ENCODE data around the gene BCL10. TPM values are rescaled to one million over a fixed set of nuclear protein-coding genes. Genes with fewer than 3 reads are reported as not detected.

Gene BCL10
- total RNA-seq, 1 donor from 2014 or later, result 36.4 TPM

- no peaks in the 10 kb centered on the region for H3K79me2 ChIP-seq (ENCODE audit: insufficient read depth, low read length)
- H2AFZ ChIP-seq (ENCODE audit: low read depth, low read length), result no peak overlapping the region
- H3K4me1 Mint-ChIP-seq (ENCODE audit: low read depth, unreplicated experiment), result peaks cover 5% of the 10 kb centered on the region
- H3K27me3 ChIP-seq (ENCODE audit: insufficient read depth, low read length), result no peaks in the 10 kb centered on the region
- H3K4me3 ChIP-seq (ENCODE audit: insufficient read depth, low read depth, low read length), result no peak overlapping the region
- H3K36me3 Mint-ChIP-seq (ENCODE audit: low read depth, unreplicated experiment), result no peaks in the 10 kb centered on the region
- no peak overlapping the region for H3K4me3 Mint-ChIP-seq (ENCODE audit: unreplicated experiment)
- peaks cover 6% of the 10 kb centered on the region for H3K27me3 Mint-ChIP-seq (ENCODE audit: low read depth, unreplicated experiment)
- no peaks in the 10 kb centered on the region for H3K9me3 Mint-ChIP-seq (ENCODE audit: unreplicated experiment)
- H3K4me1 ChIP-seq (ENCODE audit: insufficient read depth, low read length), result peaks cover 9% of the 10 kb centered on the region
- H3K4me2 ChIP-seq (ENCODE audit: low read length), result no peak overlapping the region
- no peak overlapping the region for H3K9ac ChIP-seq (ENCODE audit: low read length)
- DNase-seq (ENCODE audit: low read depth) (no peak), FAIRE-seq (no peak)
- H3K27ac ChIP-seq (ENCODE audit: low read depth, low read length), result no peak overlapping the region
- no peaks in the 10 kb centered on the region for H4K20me1 ChIP-seq (ENCODE audit: insufficient read depth, low read length)
- no peaks in the 10 kb centered on the region for H3K36me3 ChIP-seq (ENCODE audit: insufficient read depth, low read length)
- no peaks in the 10 kb centered on the region for H3K9me3 ChIP-seq (ENCODE audit: insufficient read depth, low read depth, low read length)
- H3K27ac Mint-ChIP-seq (ENCODE audit: unreplicated experiment), result no peak overlapping the region
- TF ChIP-seq EZH2 (IDR thresholded peaks at IDR 0.05; ENCODE audit: insufficient read depth, low read length) (no peak), CTCF (IDR thresholded peaks at IDR 0.05; ENCODE audit: insufficient read depth, low read depth, low read length) (no peak)
Measured at GRCh38 chr1:85306236-85306635, 29.8 kb upstream of the BCL10 start.

GRCh38 chr1:85303440-85304162 is 27.2 kb upstream of the BCL10 start:
- Histone ChIP-seq H3K4me2 (ENCODE audit: low read length) (no peak overlapping the region), H2AFZ (ENCODE audit: low read depth, low read length) (no peak overlapping the region), H3K36me3 (ENCODE audit: insufficient read depth, low read length) (no peaks in the 10 kb centered on the region), H3K27ac (ENCODE audit: low read depth, low read length) (no peak overlapping the region), H3K9me3 (ENCODE audit: insufficient read depth, low read depth, low read length) (no peaks in the 10 kb centered on the region), H3K79me2 (ENCODE audit: insufficient read depth, low read length) (no peaks in the 10 kb centered on the region), H4K20me1 (ENCODE audit: insufficient read depth, low read length) (no peaks in the 10 kb centered on the region), H3K4me3 (ENCODE audit: insufficient read depth, low read depth, low read length) (no peak overlapping the region), H3K4me1 (ENCODE audit: insufficient read depth, low read length) (peaks cover 11% of the 10 kb centered on the region), H3K9ac (ENCODE audit: low read length) (no peak overlapping the region), H3K27me3 (ENCODE audit: insufficient read depth, low read length) (no peaks in the 10 kb centered on the region)
- H3K4me1 Mint-ChIP-seq (ENCODE audit: low read depth, unreplicated experiment), result peaks cover 5% of the 10 kb centered on the region
- no peaks in the 10 kb centered on the region for H3K36me3 Mint-ChIP-seq (ENCODE audit: low read depth, unreplicated experiment)
- no peak for FAIRE-seq
- TF ChIP-seq CTCF (IDR thresholded peaks at IDR 0.05; ENCODE audit: insufficient read depth, low read depth, low read length) (no peak), EZH2 (IDR thresholded peaks at IDR 0.05; ENCODE audit: insufficient read depth, low read length) (no peak)
- H3K4me3 Mint-ChIP-seq (ENCODE audit: unreplicated experiment), result no peak overlapping the region
- no peaks in the 10 kb centered on the region for H3K9me3 Mint-ChIP-seq (ENCODE audit: unreplicated experiment)
- peaks cover 6% of the 10 kb centered on the region for H3K27me3 Mint-ChIP-seq (ENCODE audit: low read depth, unreplicated experiment)
- H3K27ac Mint-ChIP-seq (ENCODE audit: unreplicated experiment), result no peak overlapping the region
- no peak for DNase-seq (ENCODE audit: low read depth)

- H3K79me2 ChIP-seq (ENCODE audit: insufficient read depth, low read length), result no peaks in the 10 kb centered on the region
- peak overlapping the region; percentile 30 for H3K27ac Mint-ChIP-seq (ENCODE audit: unreplicated experiment)
- H2AFZ ChIP-seq (ENCODE audit: low read depth, low read length), result no peak overlapping the region
- H3K36me3 Mint-ChIP-seq (ENCODE audit: low read depth, unreplicated experiment), result no peaks in the 10 kb centered on the region
- peaks cover 6% of the 10 kb centered on the region for H3K27me3 Mint-ChIP-seq (ENCODE audit: low read depth, unreplicated experiment)
- no peak for TF ChIP-seq CTCF (IDR thresholded peaks at IDR 0.05; ENCODE audit: insufficient read depth, low read depth, low read length)
- TF ChIP-seq EZH2 (IDR thresholded peaks at IDR 0.05; ENCODE audit: insufficient read depth, low read length), result no peak
- FAIRE-seq (no peak), DNase-seq (ENCODE audit: low read depth) (no peak)
- H3K4me2 ChIP-seq (ENCODE audit: low read length), result no peak overlapping the region
- H3K9me3 ChIP-seq (ENCODE audit: insufficient read depth, low read depth, low read length), result no peaks in the 10 kb centered on the region
- no peak overlapping the region for H3K9ac ChIP-seq (ENCODE audit: low read length)
- no peak overlapping the region for H3K4me3 ChIP-seq (ENCODE audit: insufficient read depth, low read depth, low read length)
- no peaks in the 10 kb centered on the region for H3K36me3 ChIP-seq (ENCODE audit: insufficient read depth, low read length)
- no peaks in the 10 kb centered on the region for H3K9me3 Mint-ChIP-seq (ENCODE audit: unreplicated experiment)
- no peaks in the 10 kb centered on the region for H4K20me1 ChIP-seq (ENCODE audit: insufficient read depth, low read length)
- H3K27me3 ChIP-seq (ENCODE audit: insufficient read depth, low read length), result no peaks in the 10 kb centered on the region
- no peak overlapping the region for H3K4me3 Mint-ChIP-seq (ENCODE audit: unreplicated experiment)
- peaks cover 33% of the 10 kb centered on the region for H3K4me1 ChIP-seq (ENCODE audit: insufficient read depth, low read length)
- H3K27ac ChIP-seq (ENCODE audit: low read depth, low read length), result no peak overlapping the region
- H3K4me1 Mint-ChIP-seq (ENCODE audit: low read depth, unreplicated experiment), result peaks cover 23% of the 10 kb centered on the region
Measured at GRCh38 chr1:85300140-85300539, 23.7 kb upstream of the BCL10 start.

Measured in astrocyte (in vitro differentiated cells and primary cell).